ENCODE results near the gene ARHGAP24. TPM values are rescaled to one million over a fixed set of nuclear protein-coding genes. Genes with fewer than 3 reads are reported as not detected.

ARHGAP24 gene
- total RNA-seq, 1 donor from 2014 or later: 15.0 TPM

DNA sequence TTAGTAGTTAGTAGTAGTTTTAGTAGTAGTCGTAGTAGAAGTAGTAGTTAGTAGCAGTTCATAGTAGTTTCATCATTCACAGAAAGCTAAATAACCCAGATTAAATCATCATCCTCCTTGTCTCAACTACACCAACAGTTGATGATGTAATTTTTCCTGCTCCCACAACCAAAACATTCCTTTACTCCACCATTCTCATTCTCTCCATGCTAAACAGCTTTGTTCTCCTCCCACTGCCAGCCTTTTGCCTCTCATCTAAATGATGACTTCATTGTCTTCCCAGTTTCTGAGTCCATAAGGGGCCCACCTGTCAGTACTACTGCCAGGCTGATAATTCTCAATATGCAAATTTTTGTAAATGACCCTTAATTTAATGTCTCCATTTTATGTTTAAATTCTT, 68.9 kb downstream of the ARHGAP24 start:
- DNase-seq (ENCODE audit: low spot score in 2 of 2, unreplicated experiment in 2 of 2): no peak
- no peaks in the 10 kb centered on the region for H3K27me3 Mint-ChIP-seq (ENCODE audit: low read depth)
- no peaks in the 10 kb centered on the region for H3K36me3 Mint-ChIP-seq
- peaks cover 2% of the 10 kb centered on the region for H3K4me1 Mint-ChIP-seq
- no peak overlapping the region for H3K4me3 Mint-ChIP-seq
- H3K27ac Mint-ChIP-seq: no peak overlapping the region
- TF ChIP-seq, protein P1, sequence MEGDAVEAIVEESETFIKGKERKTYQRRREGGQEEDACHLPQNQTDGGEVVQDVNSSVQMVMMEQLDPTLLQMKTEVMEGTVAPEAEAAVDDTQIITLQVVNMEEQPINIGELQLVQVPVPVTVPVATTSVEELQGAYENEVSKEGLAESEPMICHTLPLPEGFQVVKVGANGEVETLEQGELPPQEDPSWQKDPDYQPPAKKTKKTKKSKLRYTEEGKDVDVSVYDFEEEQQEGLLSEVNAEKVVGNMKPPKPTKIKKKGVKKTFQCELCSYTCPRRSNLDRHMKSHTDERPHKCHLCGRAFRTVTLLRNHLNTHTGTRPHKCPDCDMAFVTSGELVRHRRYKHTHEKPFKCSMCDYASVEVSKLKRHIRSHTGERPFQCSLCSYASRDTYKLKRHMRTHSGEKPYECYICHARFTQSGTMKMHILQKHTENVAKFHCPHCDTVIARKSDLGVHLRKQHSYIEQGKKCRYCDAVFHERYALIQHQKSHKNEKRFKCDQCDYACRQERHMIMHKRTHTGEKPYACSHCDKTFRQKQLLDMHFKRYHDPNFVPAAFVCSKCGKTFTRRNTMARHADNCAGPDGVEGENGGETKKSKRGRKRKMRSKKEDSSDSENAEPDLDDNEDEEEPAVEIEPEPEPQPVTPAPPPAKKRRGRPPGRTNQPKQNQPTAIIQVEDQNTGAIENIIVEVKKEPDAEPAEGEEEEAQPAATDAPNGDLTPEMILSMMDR (IDR thresholded peaks at IDR 0.05; ENCODE audit: unreplicated experiment): no peak
- no peaks in the 10 kb centered on the region for H3K9me3 Mint-ChIP-seq

DNA sequence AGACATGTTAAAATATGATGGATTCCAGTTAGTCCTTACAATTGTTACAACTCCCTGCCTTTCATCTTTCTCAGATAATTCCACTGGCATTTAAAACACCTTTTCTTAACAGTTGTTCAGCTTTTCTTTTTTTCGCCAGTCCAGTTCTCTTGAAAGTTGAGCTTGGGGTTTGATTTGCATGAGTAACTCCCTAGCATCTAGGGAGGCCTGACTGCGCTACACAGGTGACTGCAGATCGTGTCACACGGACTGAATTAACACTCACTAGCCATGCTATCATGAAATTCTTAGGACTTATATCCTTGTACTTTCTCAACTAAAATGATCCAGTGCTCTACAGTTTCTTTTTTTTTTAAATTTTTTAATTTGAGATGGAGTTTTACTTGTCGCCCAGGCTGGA, 69.8 kb downstream of the ARHGAP24 start:
- peaks cover 2% of the 10 kb centered on the region for H3K4me1 Mint-ChIP-seq
- H3K27me3 Mint-ChIP-seq (ENCODE audit: low read depth): no peaks in the 10 kb centered on the region
- H3K36me3 Mint-ChIP-seq: no peaks in the 10 kb centered on the region
- peaks cover 4% of the 10 kb centered on the region for H3K9me3 Mint-ChIP-seq
- no peak overlapping the region for H3K4me3 Mint-ChIP-seq
- no peak for DNase-seq (ENCODE audit: low spot score in 2 of 2, unreplicated experiment in 2 of 2)
- TF ChIP-seq, protein P1 (IDR thresholded peaks at IDR 0.05; ENCODE audit: unreplicated experiment): no peak
- no peak overlapping the region for H3K27ac Mint-ChIP-seq

DNA sequence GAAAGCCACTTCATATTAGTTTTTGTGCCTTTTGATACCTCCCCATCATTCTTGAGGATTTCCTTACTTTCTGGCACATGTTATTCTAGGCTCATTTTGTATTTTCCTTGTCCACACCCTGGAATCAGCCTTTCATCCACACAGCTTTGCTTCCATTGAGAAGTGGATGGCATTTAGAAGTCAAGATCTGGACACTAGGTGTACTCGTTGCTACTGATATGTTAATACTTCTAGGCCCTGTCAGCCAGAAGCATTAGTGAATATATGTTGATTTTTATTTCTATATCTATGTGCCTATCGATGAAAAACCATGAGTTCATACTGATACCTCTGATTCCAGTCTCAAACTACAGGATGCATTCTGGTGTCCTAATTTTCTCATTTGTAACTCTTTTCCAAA, 73.2 kb downstream of the ARHGAP24 start:
- H3K36me3 Mint-ChIP-seq: peaks cover 8% of the 10 kb centered on the region
- H3K27me3 Mint-ChIP-seq (ENCODE audit: low read depth): no peaks in the 10 kb centered on the region
- peaks cover 2% of the 10 kb centered on the region for H3K4me1 Mint-ChIP-seq
- H3K4me3 Mint-ChIP-seq: no peak overlapping the region
- no peak overlapping the region for H3K27ac Mint-ChIP-seq
- H3K9me3 Mint-ChIP-seq: peaks cover 36% of the 10 kb centered on the region
- no peak for DNase-seq (ENCODE audit: low spot score in 2 of 2, unreplicated experiment in 2 of 2)
- TF ChIP-seq, protein P1 (IDR thresholded peaks at IDR 0.05; ENCODE audit: unreplicated experiment): no peak

DNA sequence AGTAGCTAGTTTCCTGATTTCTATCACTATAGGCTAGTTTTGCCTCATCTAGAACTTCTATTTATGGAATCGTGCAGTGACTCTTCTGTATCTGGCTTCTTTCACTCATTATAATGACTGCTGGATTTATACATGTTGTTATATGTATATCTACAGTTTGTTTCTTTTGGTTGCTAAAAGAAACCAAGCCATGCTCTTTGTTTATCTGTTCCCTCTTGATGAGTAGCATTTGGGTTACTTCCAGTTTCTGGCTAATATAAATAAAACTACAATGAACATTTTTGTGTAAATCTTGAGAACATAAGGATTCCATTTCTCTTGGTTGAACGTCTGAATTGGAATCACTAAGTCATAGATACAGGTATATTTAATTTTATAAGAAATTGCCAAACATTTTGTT, 73.9 kb downstream of the ARHGAP24 start:
- TF ChIP-seq, protein P1 (IDR thresholded peaks at IDR 0.05; ENCODE audit: unreplicated experiment): no peak
- Mint-ChIP-seq H3K9me3 (peaks cover 39% of the 10 kb centered on the region), H3K4me3 (no peak overlapping the region), H3K4me1 (peaks cover 2% of the 10 kb centered on the region), H3K27ac (no peak overlapping the region), H3K36me3 (peaks cover 11% of the 10 kb centered on the region), H3K27me3 (ENCODE audit: low read depth) (no peaks in the 10 kb centered on the region)
- DNase-seq (ENCODE audit: low spot score in 2 of 2, unreplicated experiment in 2 of 2): no peak

DNA sequence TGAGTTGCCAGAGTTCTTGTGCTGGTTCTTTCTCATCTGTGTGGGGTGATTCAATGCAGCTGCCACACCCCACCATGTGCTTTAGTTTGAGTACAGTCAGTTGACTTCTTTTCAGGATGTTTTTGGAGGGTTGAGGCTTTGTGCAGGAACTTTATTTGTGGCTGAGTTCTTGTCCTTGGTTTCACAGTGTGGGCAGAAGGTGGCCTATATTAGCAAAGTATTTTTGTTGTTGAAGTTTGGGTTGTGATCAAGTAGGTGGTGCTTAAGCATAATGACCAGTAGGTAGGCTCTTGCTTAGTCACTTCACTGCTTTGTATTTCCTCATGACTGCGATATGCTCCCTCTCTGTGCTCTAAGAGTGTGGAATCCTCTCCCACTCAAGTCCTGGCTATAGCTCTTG, 80.3 kb downstream of the ARHGAP24 start:
- Mint-ChIP-seq H3K27me3 (ENCODE audit: low read depth) (no peaks in the 10 kb centered on the region), H3K27ac (no peak overlapping the region), H3K4me3 (no peak overlapping the region), H3K4me1 (no peaks in the 10 kb centered on the region), H3K36me3 (peaks cover 15% of the 10 kb centered on the region), H3K9me3 (peaks cover 41% of the 10 kb centered on the region)
- no peak for DNase-seq (ENCODE audit: low spot score in 2 of 2, unreplicated experiment in 2 of 2)
- TF ChIP-seq, protein P1 (IDR thresholded peaks at IDR 0.05; ENCODE audit: unreplicated experiment): no peak

DNA sequence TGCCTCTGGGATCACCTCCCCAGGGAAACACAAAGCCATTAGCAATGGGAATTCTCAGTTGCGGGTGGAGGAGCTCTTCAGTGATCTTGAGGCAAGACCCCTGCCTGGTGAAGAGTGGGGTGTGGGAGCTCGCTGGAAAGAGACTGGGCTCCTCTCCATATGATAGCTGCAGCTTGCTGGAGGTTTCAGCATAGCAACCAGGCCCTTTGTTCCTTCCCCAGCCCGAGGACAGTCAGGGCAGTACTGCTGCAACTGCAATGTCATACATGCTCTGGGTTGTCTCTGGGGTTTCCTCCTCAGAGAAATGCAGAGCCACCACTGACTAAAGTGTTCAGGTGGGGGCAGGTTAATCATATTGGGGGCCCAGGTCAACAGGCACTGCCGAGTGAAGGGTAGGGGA, 81.3 kb downstream of the ARHGAP24 start:
- Mint-ChIP-seq H3K4me1 (no peaks in the 10 kb centered on the region), H3K9me3 (peaks cover 31% of the 10 kb centered on the region), H3K36me3 (peaks cover 15% of the 10 kb centered on the region), H3K4me3 (no peak overlapping the region), H3K27me3 (ENCODE audit: low read depth) (no peaks in the 10 kb centered on the region), H3K27ac (no peak overlapping the region)
- DNase-seq (ENCODE audit: low spot score in 2 of 2, unreplicated experiment in 2 of 2): no peak
- TF ChIP-seq, protein P1 (IDR thresholded peaks at IDR 0.05; ENCODE audit: unreplicated experiment): no peak

All from mesothelial cell of epicardium (in vitro differentiated cells).